Left kidney (tissue), 2 donors: ENCODE measurements around the gene SLC7A4. TPM values are rescaled to one million over a fixed set of nuclear protein-coding genes. Genes with fewer than 3 reads are reported as not detected.
"Not testable (repeated sequence)": the region's sequence is repeated elsewhere in the genome, so short reads cannot be mapped to it uniquely, and the experiment has no call there.

Experiments used
- DNase-seq: peaks from one replicate; pipeline ENCODE4 v3.0.0-alpha.2; 2013
- polyA plus RNA-seq: library from polyadenylated mRNA; unstranded; fragments of 120-200 nt; gene quantifications from one replicate; pipeline ENCODE4 v1.2.1, GENCODE V29; 2013; ENCODE audit not compliant: insufficient read length

Gene SLC7A4
- polyA plus RNA-seq, 1 donor, result 1.5 TPM

- no peak for DNase-seq
Observed at GRCh38 chr22:21064917-21065864, 32.8 kb upstream of the SLC7A4 start.

- DNase-seq, result not testable (repeated sequence)
Observed at GRCh38 chr22:21064425-21064824, 32.1 kb upstream of the SLC7A4 start.

GRCh38 chr22:21061660-21062321 is 29.4 kb upstream of the SLC7A4 start:
- not testable (repeated sequence) for DNase-seq

GRCh38 chr22:21060363-21060762 is 28.0 kb upstream of the SLC7A4 start:
- not testable (repeated sequence) for DNase-seq

- DNase-seq, result no peak
Observed at GRCh38 chr22:21055880-21056319, 23.5 kb upstream of the SLC7A4 start.

GRCh38 chr22:21055564-21055834 is 23.1 kb upstream of the SLC7A4 start:
- no peak for DNase-seq

- DNase-seq, result no peak
Observed at GRCh38 chr22:21054714-21055563, 22.6 kb upstream of the SLC7A4 start.

- no peak for DNase-seq
Observed at GRCh38 chr22:21054046-21054713, 21.8 kb upstream of the SLC7A4 start.

- no peak for DNase-seq
Observed at GRCh38 chr22:21052715-21053459, 20.5 kb upstream of the SLC7A4 start.

GRCh38 chr22:21051831-21052400 is 19.6 kb upstream of the SLC7A4 start:
- DNase-seq, result no peak

- no peak for DNase-seq
Observed at GRCh38 chr22:21051145-21051830, 18.9 kb upstream of the SLC7A4 start.

GRCh38 chr22:21048965-21049364 is 16.6 kb upstream of the SLC7A4 start:
- DNase-seq, result not testable (repeated sequence)

GRCh38 chr22:21048448-21048847 is 16.1 kb upstream of the SLC7A4 start:
- DNase-seq, result not testable (repeated sequence)

- no peak for DNase-seq
Observed at GRCh38 chr22:21047730-21048129, 15.4 kb upstream of the SLC7A4 start.

GRCh38 chr22:21047035-21047661 is 14.8 kb upstream of the SLC7A4 start:
- DNase-seq, result no peak

- peak; percentile 83 for DNase-seq
Observed at GRCh38 chr22:21045585-21046294, 13.4 kb upstream of the SLC7A4 start, which contains the start of gene LRRC74B. Gene LRRC74B (plus strand): TSS chr22:21045946. CDS start chr22:21045987, 41 bp downstream.

- DNase-seq, result no peak
Observed at GRCh38 chr22:21044931-21045584, 12.7 kb upstream of the SLC7A4 start.

GRCh38 chr22:21043860-21044535 is 11.6 kb upstream of the SLC7A4 start:
- DNase-seq, result no peak
